Occipital lobe (tissue), 2 donors: Measurements from ENCODE around the gene ZNRF2. TPM values are rescaled to one million over a fixed set of nuclear protein-coding genes. Genes with fewer than 3 reads are reported as not detected.
"Not testable (repeated sequence)": the region's sequence is repeated elsewhere in the genome, so short reads cannot be mapped to it uniquely, and the experiment has no call there.

Experiments
- DNase-seq: peaks from one replicate; lab custom pipeline; 2025; lab: John Stamatoyannopoulos, UW
- total RNA-seq: library from RNA; depleted of rRNA; stranded (reverse); fragments of >200 nt; gene quantifications from one replicate; pipeline ENCODE4 v1.2.3, GENCODE V29; 2014

ZNRF2 gene
- total RNA-seq, 1 donor from 2014 or later, result 76.6 TPM

DNA sequence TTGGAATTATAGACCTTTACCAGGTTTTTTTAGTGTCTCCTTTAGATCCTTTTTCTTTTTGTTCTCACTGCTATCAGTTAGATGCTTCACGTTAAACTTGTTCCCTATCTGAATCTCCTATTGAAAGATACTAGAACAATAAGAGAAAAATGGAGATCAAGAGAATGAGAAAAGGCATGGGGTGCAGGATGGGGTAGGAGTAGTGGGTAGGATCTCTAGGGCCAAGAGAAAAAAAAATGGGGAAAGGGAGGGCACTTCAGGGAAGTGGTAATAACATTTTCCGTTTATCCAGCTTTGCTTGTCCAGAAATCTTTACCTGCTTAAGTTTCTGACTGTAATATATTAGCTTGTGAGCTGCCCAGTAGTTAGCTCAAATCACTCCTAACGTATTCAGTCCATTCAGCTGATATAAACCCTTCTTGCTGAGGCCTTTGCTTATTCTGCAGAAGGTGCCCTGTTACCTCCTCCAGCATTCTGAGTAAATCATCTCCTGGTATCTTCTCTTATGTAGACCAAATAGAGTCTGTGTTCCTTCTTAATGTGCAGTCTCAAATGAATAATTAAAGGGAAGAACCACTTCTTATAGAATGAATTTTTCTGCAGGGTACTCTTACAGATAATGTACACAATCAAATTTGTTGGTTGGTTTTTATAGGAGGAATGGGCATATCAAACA lies 69.7 kb downstream of the ZNRF2 start:
- no peak for DNase-seq

DNA sequence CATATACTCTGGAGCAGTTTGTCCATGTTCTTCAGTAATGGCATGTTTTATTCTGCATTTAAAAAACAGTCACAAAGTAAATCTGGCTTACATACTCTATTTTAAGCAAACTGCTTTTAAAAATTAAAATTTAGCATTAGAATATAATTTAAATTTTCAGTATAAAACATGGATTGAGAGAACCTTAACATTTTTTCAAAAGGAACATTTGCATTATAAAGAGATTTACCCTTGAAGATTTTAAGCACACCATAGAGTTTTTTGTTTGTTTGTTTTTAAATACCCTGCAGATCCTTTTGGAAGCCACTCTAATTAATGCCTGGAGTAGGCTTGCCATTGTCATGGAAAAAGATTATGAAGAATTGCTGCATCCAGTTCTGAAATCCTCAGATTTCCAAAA lies 70.4 kb downstream of the ZNRF2 start:
- DNase-seq, result no peak

DNA sequence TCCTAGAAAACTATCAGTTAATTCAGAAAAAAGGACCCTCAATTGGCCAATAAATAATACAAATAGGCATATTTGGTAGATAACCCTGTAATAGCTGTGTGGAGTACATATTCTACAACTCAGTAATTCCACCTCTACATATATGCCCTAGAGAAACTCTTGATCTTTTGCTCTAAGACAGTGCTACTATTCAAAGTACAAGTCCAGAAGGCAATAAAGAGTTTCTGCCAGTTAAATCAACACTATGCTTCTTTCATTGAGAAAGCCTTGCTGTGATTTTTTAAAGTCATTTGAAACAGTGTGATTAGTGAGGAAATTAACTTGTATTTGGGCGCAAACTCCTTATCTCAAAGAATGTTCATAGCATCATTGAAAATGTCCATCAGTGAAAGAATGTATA lies 75.6 kb downstream of the ZNRF2 start:
- no peak for DNase-seq

DNA sequence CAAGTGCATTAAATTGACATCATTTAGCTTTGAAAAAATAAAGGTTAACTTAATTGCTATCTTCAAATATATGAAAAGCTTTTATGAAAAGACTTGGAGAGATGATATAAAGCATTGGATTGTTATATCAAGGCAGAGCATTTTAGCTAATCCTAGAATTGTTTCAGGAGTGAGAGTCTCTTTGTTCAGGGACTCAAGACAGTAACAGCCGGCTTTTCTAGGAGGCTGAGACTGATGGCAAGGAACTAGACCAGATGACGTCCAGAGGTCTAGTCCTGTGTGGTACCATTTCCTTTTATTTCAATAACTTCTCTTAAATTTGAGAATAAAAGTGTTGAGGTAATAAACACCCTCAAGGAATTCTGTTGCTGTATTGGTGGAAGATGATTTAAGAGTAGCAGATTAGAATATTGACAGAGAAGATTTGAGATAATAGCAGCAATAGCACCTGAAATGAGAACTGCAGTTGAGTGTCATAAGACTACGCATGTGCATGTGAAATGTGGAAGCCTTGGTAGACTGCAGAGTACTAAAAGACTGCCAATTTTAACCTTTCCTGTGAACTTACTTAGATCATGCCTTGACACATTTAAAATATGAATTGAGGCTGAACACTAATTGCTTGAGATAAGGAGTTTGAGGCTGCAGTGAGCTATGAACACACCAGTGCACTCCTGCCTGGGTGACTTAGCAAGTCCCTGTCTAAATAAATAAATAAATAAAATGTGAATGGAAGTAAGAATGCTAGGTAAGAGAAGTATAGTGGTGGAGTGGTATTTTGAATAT lies 79.6 kb downstream of the ZNRF2 start:
- no peak for DNase-seq

DNA sequence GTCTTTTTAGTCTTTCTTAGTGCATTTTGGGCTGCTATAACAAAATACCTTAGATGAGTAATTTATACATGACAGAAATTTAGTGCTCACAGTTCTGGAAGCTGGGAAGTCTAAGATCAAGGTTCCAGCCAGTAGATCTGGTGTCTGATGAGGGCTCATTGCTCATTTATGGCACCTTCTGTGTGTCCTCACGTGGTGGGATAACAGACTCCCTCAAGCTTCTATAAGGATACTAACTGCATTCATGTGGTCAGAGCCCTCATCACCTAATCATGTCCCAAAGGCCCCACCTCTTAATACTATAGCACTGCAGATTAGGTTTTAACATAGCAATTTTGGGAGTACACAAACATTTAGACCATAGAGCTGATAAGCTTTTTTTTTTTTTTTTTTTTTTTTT lies 80.4 kb downstream of the ZNRF2 start:
- no peak for DNase-seq

DNA sequence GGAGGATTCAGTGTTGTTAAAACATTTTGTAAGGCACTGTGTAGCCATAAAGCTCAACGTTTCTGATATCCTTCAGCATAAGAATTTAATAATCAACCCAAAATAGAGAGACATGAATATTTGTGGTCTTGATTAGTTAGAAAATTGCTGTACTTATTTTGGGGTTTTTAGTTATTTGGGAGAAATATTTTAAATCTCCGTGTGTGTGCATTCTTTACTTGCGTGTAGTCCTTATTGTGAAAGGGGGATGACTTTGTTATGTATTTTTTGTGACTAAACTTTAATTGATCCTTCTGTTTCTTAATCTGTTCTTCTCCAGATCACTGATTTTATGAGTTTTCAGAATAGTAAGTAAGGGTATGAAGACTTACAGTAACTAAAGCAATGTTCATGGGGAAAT lies 81.2 kb downstream of the ZNRF2 start:
- DNase-seq, result no peak

DNA sequence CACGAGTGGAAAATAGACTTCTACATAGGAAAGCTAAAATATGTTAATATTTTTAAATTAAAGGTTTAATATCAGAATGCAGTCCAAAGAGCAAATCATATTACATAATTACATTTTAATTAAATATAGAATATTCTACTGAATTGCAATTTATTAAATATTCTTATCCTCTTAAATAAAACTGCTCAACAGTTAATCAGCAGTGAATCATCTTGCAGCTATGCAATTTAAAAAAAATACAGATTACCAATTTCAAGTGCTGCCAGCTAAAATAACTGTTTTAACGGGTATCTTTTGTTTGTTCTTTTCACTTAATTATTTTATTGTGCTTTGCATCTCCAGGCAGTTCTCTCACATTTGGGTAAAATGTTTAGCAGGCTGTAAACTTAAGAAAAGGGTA lies 82.2 kb downstream of the ZNRF2 start:
- no peak for DNase-seq

DNA sequence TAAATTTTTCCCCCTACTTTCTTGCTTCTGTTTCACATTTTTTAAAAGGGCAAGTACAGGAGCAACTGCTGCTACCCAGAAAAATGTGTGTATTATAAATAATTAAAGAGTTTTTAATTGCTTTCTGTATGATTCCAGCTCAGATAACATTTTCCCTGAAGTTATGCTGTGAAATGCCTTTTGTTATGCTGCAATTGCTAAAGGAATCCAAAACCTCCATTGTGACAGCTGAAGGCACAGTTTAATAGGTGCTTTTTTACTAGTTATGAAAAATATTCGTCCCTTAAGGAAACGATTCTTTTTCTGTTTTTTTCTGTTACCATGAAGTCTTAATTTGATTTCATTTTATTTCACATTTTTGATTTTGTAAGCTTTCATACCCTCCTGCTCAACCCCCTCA lies 83.2 kb downstream of the ZNRF2 start:
- no peak for DNase-seq

DNA sequence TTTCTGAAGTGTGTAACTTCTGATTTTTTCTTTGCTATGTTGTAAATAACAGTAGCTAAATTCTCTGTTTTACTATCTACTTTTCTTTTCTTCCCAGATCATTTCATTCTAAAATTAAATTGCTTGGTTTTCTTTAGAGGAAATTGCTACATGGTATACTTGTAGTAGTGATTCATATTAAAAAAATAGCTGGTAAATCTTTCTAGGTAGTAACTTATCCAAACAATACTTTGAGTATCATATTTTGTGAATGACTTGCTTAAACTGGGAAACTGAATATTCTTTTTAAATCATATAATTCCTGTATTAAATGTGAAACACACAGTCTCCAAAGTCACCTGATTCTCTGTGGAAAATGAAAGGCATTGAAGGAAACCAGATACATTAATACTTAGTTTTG lies 85.5 kb downstream of the ZNRF2 start:
- DNase-seq, result no peak

DNA sequence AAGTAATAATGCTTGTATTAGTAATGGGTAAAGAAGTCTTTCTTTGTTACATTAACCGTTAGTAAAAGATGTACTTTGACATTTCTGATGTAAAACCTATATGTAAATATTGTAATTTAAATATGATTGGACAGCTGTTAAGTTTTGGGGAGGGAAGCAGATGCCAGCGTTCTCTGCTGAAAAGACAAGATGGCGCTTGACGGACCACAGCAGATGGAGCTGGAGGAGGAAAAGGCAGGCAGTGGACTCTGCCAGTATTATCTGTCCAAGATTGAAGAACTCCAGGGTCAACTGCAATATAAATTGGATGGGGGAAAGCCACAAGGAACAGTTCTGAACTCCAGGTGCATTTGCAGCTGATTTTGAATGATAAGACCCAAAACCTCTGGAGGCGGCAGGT lies 86.9 kb downstream of the ZNRF2 start:
- DNase-seq, result no peak

DNA sequence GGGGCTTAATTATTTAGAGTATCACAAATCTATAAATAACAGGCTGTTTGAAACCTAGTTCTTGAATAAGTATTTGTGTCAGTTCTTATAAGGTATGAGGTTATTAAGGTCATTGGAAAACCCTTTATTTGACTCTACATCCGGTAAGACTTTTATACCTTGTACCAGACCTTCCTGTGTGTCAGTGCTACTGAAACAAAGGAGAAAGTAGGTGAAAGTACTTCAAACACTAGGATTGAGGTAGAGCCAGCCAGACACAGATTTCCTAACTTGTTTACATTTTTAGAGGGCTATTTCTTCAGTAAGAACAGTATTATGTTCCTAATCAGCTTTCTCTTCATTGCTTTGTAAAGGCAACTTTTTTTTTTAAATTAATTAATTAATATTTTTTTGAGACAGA lies 93.9 kb downstream of the ZNRF2 start:
- DNase-seq, result no peak

DNA sequence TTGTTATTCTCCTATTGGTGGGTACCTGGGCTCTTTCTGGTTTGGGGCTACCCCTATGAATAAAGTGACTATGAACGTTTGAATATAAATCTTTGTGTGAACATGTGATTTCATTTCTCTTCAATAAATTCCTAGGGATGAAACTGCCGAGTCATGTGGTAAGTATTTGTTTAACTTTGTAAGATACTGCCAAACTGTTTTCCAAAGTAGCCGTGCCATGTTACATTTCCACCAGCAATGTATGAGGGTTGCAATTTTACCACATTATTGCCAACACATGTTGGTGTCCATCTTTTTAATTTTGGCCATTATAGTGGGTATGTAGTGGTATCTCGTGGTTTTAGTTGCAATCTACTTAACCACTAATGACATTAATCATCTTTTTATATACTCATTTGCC lies 94.7 kb downstream of the ZNRF2 start:
- DNase-seq, result no peak

DNA sequence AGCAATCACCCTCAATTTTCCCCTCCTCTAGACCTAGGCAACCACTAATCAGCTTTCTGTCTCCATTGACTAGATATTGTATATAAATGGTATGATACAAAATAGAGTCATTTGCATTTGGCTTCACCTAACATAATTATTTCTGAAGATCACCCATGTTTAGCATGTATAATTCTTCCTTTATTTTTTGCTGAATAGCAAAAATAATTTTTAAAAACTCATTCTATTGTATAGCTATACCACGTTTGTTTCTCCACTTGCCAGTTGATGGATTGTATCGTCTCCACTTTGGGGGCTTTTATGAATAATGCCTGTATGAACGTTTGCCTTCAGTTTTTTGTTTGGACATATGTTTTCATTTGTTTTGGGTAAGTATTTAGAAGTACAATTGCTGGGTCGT lies 95.3 kb downstream of the ZNRF2 start:
- DNase-seq, result no peak

DNA sequence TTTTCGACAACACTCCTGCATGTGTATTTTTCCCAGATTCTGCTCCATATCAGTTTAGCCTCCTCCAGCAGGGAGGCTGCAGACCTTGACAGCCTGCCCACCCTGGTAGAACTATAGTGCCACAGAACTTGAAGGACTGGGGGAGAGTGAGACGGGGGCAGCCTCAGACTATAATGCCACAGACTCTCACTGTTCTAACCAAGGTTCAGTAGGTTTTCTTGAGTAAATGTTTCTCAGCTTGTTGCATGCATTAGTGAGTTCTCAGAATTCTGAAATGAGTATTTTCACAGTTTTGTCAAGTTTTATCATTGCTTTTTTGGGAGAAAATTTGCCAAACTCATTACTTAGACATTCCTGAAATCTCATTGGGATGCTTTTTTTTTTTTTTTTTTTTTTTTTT lies 95.9 kb downstream of the ZNRF2 start:
- DNase-seq, result no peak

DNA sequence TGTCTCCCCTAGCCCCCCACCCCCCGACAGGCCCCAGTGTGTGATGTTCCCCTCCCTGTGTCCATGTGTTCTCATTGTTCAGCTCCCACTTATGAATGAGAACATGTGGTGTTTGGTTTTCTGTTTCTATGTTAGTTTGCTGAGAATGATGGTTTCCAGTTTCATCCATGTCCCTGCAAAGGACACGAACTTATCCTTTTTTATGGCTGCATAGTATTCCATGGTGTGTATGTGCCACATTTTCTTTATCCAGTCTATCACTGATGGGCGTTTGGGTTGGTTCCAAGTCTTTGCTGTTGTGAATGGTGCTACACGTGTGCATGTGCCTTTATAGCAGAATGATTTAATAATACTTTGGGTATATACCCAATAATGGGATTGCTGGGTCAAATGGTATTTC lies 96.4 kb downstream of the ZNRF2 start:
- not testable (repeated sequence) for DNase-seq

DNA sequence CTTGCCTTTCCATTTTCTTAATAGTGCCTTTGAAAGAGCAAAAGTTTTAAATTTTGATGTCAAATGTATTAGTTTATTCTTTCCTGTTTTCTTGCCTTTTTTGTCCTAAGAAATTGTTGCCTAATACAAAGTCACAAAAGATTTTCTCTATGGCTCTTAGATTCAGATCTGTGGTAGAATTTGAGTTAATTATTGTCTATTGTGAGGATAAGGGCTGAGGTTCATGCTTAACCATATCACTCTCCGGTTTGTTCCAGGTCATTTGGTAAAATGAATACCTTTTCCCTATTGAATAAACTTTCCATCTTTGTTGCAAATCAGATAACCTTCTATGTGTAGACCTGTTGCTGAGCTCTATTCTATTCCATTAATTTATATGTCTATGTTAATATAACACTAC lies 98.2 kb downstream of the ZNRF2 start:
- no peak for DNase-seq

DNA sequence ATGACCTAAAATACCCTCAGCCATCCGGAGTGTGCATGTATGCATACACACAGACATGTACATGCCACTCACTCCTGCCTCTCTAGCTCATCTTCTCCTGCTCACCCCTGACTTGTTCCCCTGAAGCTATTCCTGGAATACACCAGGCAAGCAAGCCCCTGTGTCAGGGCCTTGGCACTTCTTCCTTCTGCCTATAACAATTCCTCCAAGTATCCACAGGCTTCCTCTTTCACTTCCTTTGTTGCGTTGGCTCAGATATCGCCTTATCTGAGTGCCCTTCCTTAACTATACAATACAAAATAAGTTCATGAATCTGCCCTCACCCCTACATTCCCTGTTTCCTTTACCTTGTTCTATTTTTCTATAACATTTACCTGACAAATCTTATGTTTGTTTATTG lies 105.4 kb downstream of the ZNRF2 start:
- no peak for DNase-seq

DNA sequence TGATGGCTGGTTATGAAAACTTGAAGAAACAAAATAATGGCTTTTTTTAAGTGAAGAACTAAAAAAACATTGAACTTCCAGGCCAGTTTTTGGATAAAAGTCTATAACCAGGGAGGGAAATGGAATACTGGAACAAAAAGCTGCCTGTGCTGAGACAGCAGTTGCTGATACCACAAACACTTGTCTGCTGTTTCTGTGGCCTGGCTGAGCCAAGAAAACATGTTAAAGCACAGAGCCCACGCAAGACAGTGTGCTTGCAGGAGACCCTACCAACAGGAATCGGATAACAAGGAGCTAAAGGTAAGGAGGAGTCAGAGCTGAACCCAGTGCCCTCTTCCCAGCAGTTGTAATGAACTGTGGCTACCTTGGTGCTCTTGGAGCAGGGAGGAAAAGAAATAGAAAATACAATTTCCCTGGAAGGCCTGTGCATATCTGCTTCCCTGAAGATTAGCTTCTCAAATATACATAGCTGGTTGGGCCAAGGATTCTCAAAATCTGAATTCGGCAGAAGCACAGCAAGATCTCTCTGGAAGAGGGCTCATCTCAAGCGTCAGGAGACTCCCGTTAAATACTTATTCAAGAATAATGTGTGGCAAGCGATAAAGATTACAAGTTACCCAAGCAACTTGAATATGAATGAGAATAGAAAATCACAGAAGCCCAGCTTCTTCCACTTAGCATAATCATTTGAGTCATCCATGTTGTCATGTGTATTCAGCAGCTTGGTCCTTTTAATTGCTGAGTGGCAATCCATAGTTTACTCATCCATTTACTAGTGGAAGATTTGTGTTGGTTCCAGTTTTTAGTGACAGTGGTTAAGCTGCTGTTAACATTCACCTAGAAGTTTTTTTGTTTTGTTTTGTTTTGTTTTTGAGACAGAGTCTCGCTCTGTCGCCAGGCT lies 106.6 kb downstream of the ZNRF2 start:
- DNase-seq, result no peak

DNA sequence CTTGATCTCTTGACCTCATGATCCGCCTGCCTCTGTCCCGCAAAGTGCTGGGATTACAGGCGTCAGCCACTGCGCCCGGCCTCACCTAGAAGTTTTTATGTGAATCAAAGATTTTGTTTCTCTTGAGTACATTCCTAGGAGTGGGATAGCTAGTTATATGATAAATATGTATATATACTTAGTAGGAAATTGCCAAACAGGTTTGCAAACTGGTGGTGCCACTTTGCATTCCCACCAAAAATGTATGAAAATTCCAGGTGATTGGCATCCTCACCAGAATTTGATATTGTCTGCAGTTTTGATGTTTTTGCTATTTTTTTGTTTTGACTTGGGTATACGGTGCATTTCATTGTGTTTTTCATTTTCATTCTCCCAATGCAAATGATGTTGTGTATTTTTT lies 107.4 kb downstream of the ZNRF2 start:
- no peak for DNase-seq

DNA sequence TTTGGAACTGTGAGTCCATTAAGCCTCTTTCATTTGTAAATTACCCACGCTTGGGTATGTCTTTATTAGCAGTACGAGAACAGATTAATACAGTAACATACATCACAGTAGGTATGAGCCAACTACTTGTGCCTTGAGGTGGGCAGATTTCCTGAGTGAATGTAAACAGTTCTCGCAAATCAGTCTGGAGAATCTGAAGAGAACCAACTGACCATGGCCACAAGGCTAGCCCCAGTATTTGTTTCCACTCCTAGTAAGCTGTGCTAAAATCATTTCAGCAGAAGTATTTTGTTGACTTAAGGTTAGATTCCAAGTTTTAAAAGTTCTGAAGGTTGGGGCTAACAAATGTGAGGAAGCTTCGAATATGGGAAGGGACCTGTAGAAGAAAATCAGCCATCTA lies 111.3 kb downstream of the ZNRF2 start:
- DNase-seq, result no peak

DNA sequence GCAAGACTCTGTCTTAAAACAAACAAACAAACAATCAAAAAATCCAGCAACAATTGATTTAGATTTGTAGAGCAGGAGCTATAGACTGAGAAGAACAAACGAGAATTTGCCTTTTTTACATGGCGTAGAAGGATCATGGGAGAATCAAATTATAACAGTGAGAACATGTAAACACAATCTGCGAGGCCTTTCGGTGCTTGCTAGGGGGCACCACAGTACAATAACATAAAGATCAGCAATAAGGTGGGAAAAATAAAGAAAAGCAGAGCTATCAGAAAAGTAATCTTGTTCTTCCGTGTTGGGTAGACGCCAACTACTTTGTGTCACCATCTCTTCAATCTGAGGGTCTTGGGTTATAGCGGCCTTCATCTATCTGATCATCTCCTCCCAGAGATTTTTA lies 112.0 kb downstream of the ZNRF2 start:
- DNase-seq, result no peak

DNA sequence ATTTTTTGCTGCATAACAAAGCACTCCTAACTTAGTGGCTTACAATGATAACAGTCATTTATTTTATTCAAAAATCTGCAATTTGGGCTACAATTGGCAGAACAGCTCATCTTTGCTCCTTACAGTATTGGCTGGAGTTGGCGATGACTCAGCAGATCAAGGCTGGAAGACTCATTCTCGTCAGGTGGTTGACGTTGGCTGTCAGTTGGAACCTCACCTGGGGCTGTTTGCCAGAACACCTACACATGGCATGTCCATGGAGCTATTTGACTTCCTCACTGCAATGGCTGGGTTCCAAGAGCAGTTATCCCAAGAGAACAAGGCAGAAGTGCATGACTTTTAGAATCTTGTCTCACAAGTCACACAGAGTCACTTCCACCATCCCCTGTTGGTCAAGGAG lies 119.1 kb downstream of the ZNRF2 start:
- DNase-seq, result no peak
